Esophagus squamous epithelium (tissue), 4 donors: ENCODE data around the gene CFAP90.

Experiments used
- CTCF ChIP-seq, 6 experiments: fragments of 450-650 bp in 4 of 6; fragments of 200-600 bp in 2 of 6; sonication (generic) in 2 of 6; IDR thresholded peaks; one replicate each; pipeline ENCODE4 v1.5.1; 2016 to 2019; ENCODE audit warnings: antibody characterized with exemption in 6 of 6, mild to moderate bottlenecking in 4 of 6, moderate library complexity in 4 of 6
- POLR2A ChIP-seq, 4 donors: fragments of 450-650 bp; IDR thresholded peaks; one replicate each; pipeline ENCODE4 v1.6.1; 2017; ENCODE audit warnings: antibody characterized with exemption in 4 of 4, mild to moderate bottlenecking in 4 of 4, moderate library complexity in 3 of 4

- TF ChIP-seq CTCF (IDR thresholded peaks at IDR 0.05) (no peak), POLR2A (IDR thresholded peaks at IDR 0.05) (no peak)
These were observed 27.5 kb upstream of the CFAP90 start for GRCh38 chr5:7878381-7878873.
